Central memory CD8-positive, alpha-beta T cell (primary cell): ENCODE results near the gene LPCAT1.

Experiments used
- ATAC-seq: fragments of 150-1000 bp; cut with Tn5 transposase; replicated peaks from 2 replicates; pipeline ENCODE4 v1.10.0; 2022; ENCODE audit warnings: mild to moderate bottlenecking, moderate FRiP score, moderate number of reproducible peaks; ENCODE audit not compliant: poor library complexity, severe bottlenecking; ENCODE audit errors: extremely low read depth
- DNase-seq, 2 donors: peaks; one replicate each; pipeline ENCODE4 v3.0.0; 2021; ENCODE audit warnings: low spot score in 2 of 2
- H3K27ac Mint-ChIP-seq: one replicate; pipeline ENCODE4 v1.8.0; 2022; ENCODE audit warnings: low read depth, mild to moderate bottlenecking, moderate library complexity, mixed read lengths
- H3K27me3 Mint-ChIP-seq: one replicate; pipeline ENCODE4 v1.8.0; 2022; ENCODE audit warnings: mixed read lengths
- H3K36me3 Mint-ChIP-seq: one replicate; pipeline ENCODE4 v1.8.0; 2022; ENCODE audit warnings: mild to moderate bottlenecking, moderate library complexity, mixed read lengths; ENCODE audit not compliant: insufficient read depth
- H3K4me1 Mint-ChIP-seq: one replicate; pipeline ENCODE4 v1.8.0; 2022; ENCODE audit warnings: mixed read lengths
- H3K4me3 Mint-ChIP-seq: one replicate; pipeline ENCODE4 v1.8.0; 2022; ENCODE audit warnings: mild to moderate bottlenecking, moderate library complexity, mixed read lengths
- H3K9me3 Mint-ChIP-seq: one replicate; pipeline ENCODE4 v1.8.0; 2022; ENCODE audit warnings: mixed read lengths

The LPCAT1 gene

GRCh38 chr5:1529498-1529897, 5.7 kb upstream of the LPCAT1 start:
- H3K4me1 Mint-ChIP-seq: peaks cover 5% of the 10 kb centered on the region
- H3K27me3 Mint-ChIP-seq: no peaks in the 10 kb centered on the region
- H3K27ac Mint-ChIP-seq: no peak overlapping the region
- no peaks in the 10 kb centered on the region for H3K9me3 Mint-ChIP-seq
- no peak overlapping the region for H3K4me3 Mint-ChIP-seq
- peaks cover under 1% of the 10 kb centered on the region for H3K36me3 Mint-ChIP-seq
- ATAC-seq (no peak), DNase-seq (no peak)

GRCh38 chr5:1527533-1528205, 3.9 kb upstream of the LPCAT1 start:
- peaks cover 9% of the 10 kb centered on the region for H3K4me1 Mint-ChIP-seq
- peak overlapping the region; percentile 61 for H3K27ac Mint-ChIP-seq
- no peaks in the 10 kb centered on the region for H3K27me3 Mint-ChIP-seq
- no peaks in the 10 kb centered on the region for H3K9me3 Mint-ChIP-seq
- ATAC-seq: no peak
- H3K36me3 Mint-ChIP-seq: peaks cover 8% of the 10 kb centered on the region
- no peak overlapping the region for H3K4me3 Mint-ChIP-seq
- no peak for DNase-seq

- H3K36me3 Mint-ChIP-seq: peaks cover 13% of the 10 kb centered on the region
- H3K4me3 Mint-ChIP-seq: no peak overlapping the region
- H3K27me3 Mint-ChIP-seq: no peaks in the 10 kb centered on the region
- peaks cover 18% of the 10 kb centered on the region for H3K4me1 Mint-ChIP-seq
- no peak for ATAC-seq
- no peaks in the 10 kb centered on the region for H3K9me3 Mint-ChIP-seq
- peak overlapping the region; percentile 68 for H3K27ac Mint-ChIP-seq
- DNase-seq: peak; percentile 3 to 5
Observed at GRCh38 chr5:1526681-1527131, 2.9 kb upstream of the LPCAT1 start.

GRCh38 chr5:1526190-1526631, 2.5 kb upstream of the LPCAT1 start:
- Mint-ChIP-seq H3K9me3 (no peaks in the 10 kb centered on the region), H3K36me3 (peaks cover 17% of the 10 kb centered on the region), H3K4me1 (peaks cover 21% of the 10 kb centered on the region), H3K27ac (peak overlapping the region; percentile 68), H3K4me3 (no peak overlapping the region), H3K27me3 (no peaks in the 10 kb centered on the region)
- ATAC-seq (no peak), DNase-seq (peak in 1 of 2 donors; percentile 12)

GRCh38 chr5:1525624-1526189, 1.9 kb upstream of the LPCAT1 start:
- H3K4me1 Mint-ChIP-seq: peaks cover 25% of the 10 kb centered on the region
- H3K9me3 Mint-ChIP-seq: no peaks in the 10 kb centered on the region
- H3K36me3 Mint-ChIP-seq: peaks cover 17% of the 10 kb centered on the region
- H3K4me3 Mint-ChIP-seq: peak overlapping the region; percentile 69
- ATAC-seq (no peak), DNase-seq (peak; percentile 7 to 13)
- H3K27ac Mint-ChIP-seq: peak overlapping the region; percentile 68
- no peaks in the 10 kb centered on the region for H3K27me3 Mint-ChIP-seq

GRCh38 chr5:1524799-1525623, 1.3 kb upstream of the LPCAT1 start:
- ATAC-seq (no peak), DNase-seq (peak; percentile 8 to 9)
- Mint-ChIP-seq H3K4me1 (peaks cover 29% of the 10 kb centered on the region), H3K27ac (peak overlapping the region; percentile 68), H3K9me3 (no peaks in the 10 kb centered on the region), H3K4me3 (peak overlapping the region; percentile 69), H3K36me3 (peaks cover 20% of the 10 kb centered on the region), H3K27me3 (no peaks in the 10 kb centered on the region)

- Mint-ChIP-seq H3K27me3 (no peaks in the 10 kb centered on the region), H3K36me3 (peaks cover 24% of the 10 kb centered on the region), H3K4me1 (peaks cover 35% of the 10 kb centered on the region), H3K4me3 (peak overlapping the region; percentile 69), H3K27ac (peak overlapping the region; percentile 68), H3K9me3 (no peaks in the 10 kb centered on the region)
- DNase-seq (peak in 1 of 2 donors; percentile 12), ATAC-seq (no peak)
Observed at GRCh38 chr5:1524481-1524798, 680 bp upstream of the LPCAT1 start.

- Mint-ChIP-seq H3K4me1 (peaks cover 44% of the 10 kb centered on the region), H3K9me3 (no peaks in the 10 kb centered on the region), H3K27me3 (no peaks in the 10 kb centered on the region), H3K27ac (no peak overlapping the region), H3K36me3 (peaks cover 33% of the 10 kb centered on the region), H3K4me3 (peak overlapping the region; percentile 98)
- DNase-seq (no peak), ATAC-seq (peak; percentile 15)
Observed at GRCh38 chr5:1523480-1523792, 324 bp downstream of the LPCAT1 start.

GRCh38 chr5:1522601-1523479, 920 bp downstream of the LPCAT1 start:
- H3K27ac Mint-ChIP-seq: peak overlapping the region; percentile 97
- peaks cover 38% of the 10 kb centered on the region for H3K36me3 Mint-ChIP-seq
- no peaks in the 10 kb centered on the region for H3K9me3 Mint-ChIP-seq
- H3K27me3 Mint-ChIP-seq: no peaks in the 10 kb centered on the region
- peak; percentile 9 to 13 for DNase-seq
- no peak for ATAC-seq
- peaks cover 47% of the 10 kb centered on the region for H3K4me1 Mint-ChIP-seq
- peak overlapping the region; percentile 98 for H3K4me3 Mint-ChIP-seq

GRCh38 chr5:1521671-1522600, 1.8 kb downstream of the LPCAT1 start:
- peaks cover 40% of the 10 kb centered on the region for H3K36me3 Mint-ChIP-seq
- H3K4me1 Mint-ChIP-seq: peaks cover 56% of the 10 kb centered on the region
- H3K9me3 Mint-ChIP-seq: no peaks in the 10 kb centered on the region
- H3K27ac Mint-ChIP-seq: peak overlapping the region; percentile 97
- no peak for ATAC-seq
- no peaks in the 10 kb centered on the region for H3K27me3 Mint-ChIP-seq
- peak; percentile 8 to 12 for DNase-seq
- H3K4me3 Mint-ChIP-seq: peak overlapping the region; percentile 98

- Mint-ChIP-seq H3K4me3 (peak overlapping the region; percentile 98), H3K27ac (peak overlapping the region; percentile 97), H3K27me3 (no peaks in the 10 kb centered on the region), H3K36me3 (peaks cover 43% of the 10 kb centered on the region), H3K4me1 (peaks cover 65% of the 10 kb centered on the region), H3K9me3 (no peaks in the 10 kb centered on the region)
- ATAC-seq (no peak), DNase-seq (peak in 1 of 2 donors; percentile 8)
Observed at GRCh38 chr5:1520791-1521453, 2.8 kb downstream of the LPCAT1 start.
